GM23248 (cell line): ENCODE data around the gene SLC25A52. TPM values are rescaled to one million over a fixed set of nuclear protein-coding genes. Genes with fewer than 3 reads are reported as not detected.

ENCODE experiments used
- DNase-seq: peaks from one replicate; pipeline ENCODE4 v3.0.0-alpha.2; 2015
- H2AFZ ChIP-seq: fragments of 200-600 bp; sonication (generic); 2 replicates; pipeline ENCODE4 v1.6.1; 2016; ENCODE audit warnings: antibody characterized with exemption
- H3F3A ChIP-seq: fragments of 200-600 bp; sonication (generic); 2 replicates; pipeline ENCODE4 v1.6.1; 2016; ENCODE audit warnings: mild to moderate bottlenecking, antibody characterized with exemption, mixed run types; ENCODE audit not compliant: insufficient read depth
- H3K27ac ChIP-seq: fragments of 200-600 bp; sonication (generic); 2 replicates; pipeline ENCODE4 v1.5.1; 2016; ENCODE audit warnings: mild to moderate bottlenecking
- H3K27me3 ChIP-seq: fragments of 200-600 bp; sonication (generic); replicated peaks from 2 replicates; pipeline ENCODE4 v1.6.1; 2016; ENCODE audit warnings: mild to moderate bottlenecking; ENCODE audit not compliant: insufficient read depth
- H3K36me3 ChIP-seq: fragments of 200-600 bp; sonication (generic); 2 replicates; pipeline ENCODE4 v1.6.1; 2016; ENCODE audit warnings: low read depth, mild to moderate bottlenecking
- H3K4me1 ChIP-seq: fragments of 200-600 bp; sonication (generic); 2 replicates; pipeline ENCODE4 v1.6.1; 2016; ENCODE audit warnings: mild to moderate bottlenecking; ENCODE audit not compliant: insufficient read depth
- H3K4me2 ChIP-seq: fragments of 200-600 bp; sonication (generic); one replicate; pipeline ENCODE4 v1.6.1; 2016; ENCODE audit warnings: mild to moderate bottlenecking; ENCODE audit not compliant: unreplicated experiment
- H3K4me3 ChIP-seq: fragments of 200-600 bp; sonication (generic); 2 replicates; pipeline ENCODE4 v1.5.1; 2016; ENCODE audit warnings: mild to moderate bottlenecking
- H3K79me2 ChIP-seq: fragments of 200-600 bp; sonication (generic); 2 replicates; pipeline ENCODE4 v1.6.1; 2016; ENCODE audit warnings: mild to moderate bottlenecking; ENCODE audit not compliant: insufficient read depth
- H3K9ac ChIP-seq: fragments of 200-600 bp; sonication (generic); 2 replicates; pipeline ENCODE4 v1.6.1; 2016; ENCODE audit warnings: mild to moderate bottlenecking
- H3K9me2 ChIP-seq: fragments of 200-600 bp; sonication (generic); 2 replicates; pipeline ENCODE4 v1.6.1; 2016; ENCODE audit warnings: mixed run types, mild to moderate bottlenecking, moderate library complexity; ENCODE audit not compliant: insufficient read depth
- H3K9me3 ChIP-seq: fragments of 200-600 bp; sonication (generic); one replicate; pipeline ENCODE4 v1.6.1; 2017; ENCODE audit warnings: low read depth
- H4K20me1 ChIP-seq: fragments of 200-600 bp; sonication (generic); 2 replicates; pipeline ENCODE4 v1.6.0; 2016; ENCODE audit not compliant: insufficient read depth
- EZH2 ChIP-seq: fragments of 200-600 bp; sonication (generic); IDR thresholded peaks from 2 replicates; pipeline ENCODE4 v1.6.1; 2018; ENCODE audit warnings: antibody characterized with exemption, mild to moderate bottlenecking; ENCODE audit not compliant: insufficient read depth, poor library complexity, severe bottlenecking
- EZH2phosphoT487 ChIP-seq: fragments of 200-600 bp; sonication (generic); IDR thresholded peaks from 2 replicates; pipeline ENCODE4 v1.6.1; 2018; ENCODE audit warnings: antibody characterized with exemption, moderate library complexity, mild to moderate bottlenecking, low read depth; ENCODE audit not compliant: insufficient read depth
- WGBS, 2 experiments: methylation state at CpG; one replicate each; pipeline ENCODE4 v1.1.6; 2015 to 2017; ENCODE audit warnings: low lambda C conversion rate in 2 of 2, low coverage in 1 of 2; ENCODE audit errors: missing lambda C conversion rate in 2 of 2; 5-methylcytosine and 5-hydroxymethylcytosine counted together
- in situ Hi-C: fragments of 300-500 bp; cut with MboI; formaldehyde crosslinking; loops from 2 replicates; pipeline ENCODE4 v1.15.0; 2020
- polyA plus RNA-seq: library from polyadenylated mRNA; unstranded; fragments of >200 nt; fragmentation: Nextera tagmentation; extraction: Ambion mirVana; gene quantifications from 2 replicates; pipeline ENCODE4 v1.2.1, GENCODE V29; 2016
- total RNA-seq: library from RNA; depleted of rRNA; stranded (reverse); fragments of >200 nt; shearing (Covaris generic); gene quantifications from 2 replicates; pipeline ENCODE4 v1.2.3, GENCODE V29; 2014

The SLC25A52 gene
- total and polyA plus RNA-seq, 2 experiments from 2014 or later = not detected

- Histone ChIP-seq H3K27ac (no peak overlapping the region), H3K79me2 (no peaks in the 10 kb centered on the region), H3K4me2 (no peak overlapping the region), H3K36me3 (no peaks in the 10 kb centered on the region), H3K4me1 (no peaks in the 10 kb centered on the region), H3K4me3 (no peak overlapping the region), H3K9me2 (no peaks in the 10 kb centered on the region), H3K9ac (no peak overlapping the region), H3K27me3 (0 out of 2 replicates have a peak, but pooled peaks cover 5% of the 10 kb centered on the region), H4K20me1 (no peaks in the 10 kb centered on the region), H3K9me3 (no peaks in the 10 kb centered on the region), H3F3A (no peaks in the 10 kb centered on the region), H2AFZ (no peak overlapping the region)
- no peak for TF ChIP-seq EZH2phosphoT487
- DNase-seq = no peak
- WGBS, 2 experiments = 2 to 8% methylated on average over 2 of the region's 2 CpGs
- in situ Hi-C loops = no loop called here
Observed at GRCh38 chr18:31795747-31796146, 35.1 kb upstream of the SLC25A52 start.

- Histone ChIP-seq H3F3A (no peaks in the 10 kb centered on the region), H3K27ac (no peak overlapping the region), H3K4me1 (no peaks in the 10 kb centered on the region), H3K27me3 (peaks cover 5% of the 10 kb centered on the region; the same call in 1 of the 2 replicates), H2AFZ (no peak overlapping the region), H4K20me1 (no peaks in the 10 kb centered on the region), H3K4me2 (no peak overlapping the region), H3K9ac (no peak overlapping the region), H3K79me2 (no peaks in the 10 kb centered on the region), H3K4me3 (no peak overlapping the region), H3K9me3 (no peaks in the 10 kb centered on the region), H3K9me2 (no peaks in the 10 kb centered on the region), H3K36me3 (no peaks in the 10 kb centered on the region)
- in situ Hi-C loops = no loop called here
- TF ChIP-seq EZH2 (no peak), EZH2phosphoT487 (no peak)
- no peak for DNase-seq
Observed at GRCh38 chr18:31793531-31793930, 32.9 kb upstream of the SLC25A52 start.

- 56 to 61% methylated on average over 2 of the region's 2 CpGs for WGBS, 2 experiments
- no peaks in the 10 kb centered on the region for H3F3A ChIP-seq
- in situ Hi-C loops = no loop called here
Observed at GRCh38 chr18:31792580-31792911, 31.9 kb upstream of the SLC25A52 start.

GRCh38 chr18:31791817-31792579, 31.3 kb upstream of the SLC25A52 start:
- no peaks in the 10 kb centered on the region for H3F3A ChIP-seq
- WGBS, 2 experiments = 47 to 49% methylated on average over 6 of the region's 6 CpGs
- H3K27me3 ChIP-seq = peaks cover 5% of the 10 kb centered on the region; the same call in 1 of the 2 replicates
- no peak overlapping the region for H3K27ac ChIP-seq
- no peaks in the 10 kb centered on the region for H3K4me1 ChIP-seq
- H3K36me3 ChIP-seq = no peaks in the 10 kb centered on the region
- H3K4me3 ChIP-seq = no peak overlapping the region
- TF ChIP-seq EZH2 = no peak
- TF ChIP-seq EZH2phosphoT487 = no peak
- no peak for DNase-seq
- no peaks in the 10 kb centered on the region for H3K79me2 ChIP-seq
- no peaks in the 10 kb centered on the region for H3K9me3 ChIP-seq
- no peak overlapping the region for H3K9ac ChIP-seq
- in situ Hi-C loops = no loop called here
- H3K9me2 ChIP-seq = no peaks in the 10 kb centered on the region
- no peaks in the 10 kb centered on the region for H4K20me1 ChIP-seq
- no peak overlapping the region for H3K4me2 ChIP-seq
- H2AFZ ChIP-seq = no peak overlapping the region

More at GRCh38 chr18:31792580-31792911, 31.9 kb upstream of the SLC25A52 start:
- Histone ChIP-seq H3K9me2 (no peaks in the 10 kb centered on the region), H3K27ac (no peak overlapping the region), H3K4me3 (no peak overlapping the region), H3K9ac (no peak overlapping the region), H3K27me3 (peaks cover 5% of the 10 kb centered on the region; the same call in 1 of the 2 replicates), H4K20me1 (no peaks in the 10 kb centered on the region), H2AFZ (no peak overlapping the region), H3K79me2 (no peaks in the 10 kb centered on the region), H3K4me2 (no peak overlapping the region), H3K4me1 (no peaks in the 10 kb centered on the region), H3K9me3 (no peaks in the 10 kb centered on the region), H3K36me3 (no peaks in the 10 kb centered on the region)
- DNase-seq = no peak
- no peak for TF ChIP-seq EZH2
- TF ChIP-seq EZH2phosphoT487 = no peak

GRCh38 chr18:31789409-31789808, 28.7 kb upstream of the SLC25A52 start:
- Histone ChIP-seq H3K36me3 (no peaks in the 10 kb centered on the region), H2AFZ (no peak overlapping the region), H3K4me1 (no peaks in the 10 kb centered on the region), H3K4me3 (no peak overlapping the region), H3K4me2 (no peak overlapping the region), H3K79me2 (no peaks in the 10 kb centered on the region), H3K9me2 (no peaks in the 10 kb centered on the region), H3K27me3 (no peaks in the 10 kb centered on the region; the same call in 1 of the 2 replicates), H3K27ac (no peak overlapping the region), H3K9me3 (no peaks in the 10 kb centered on the region), H3K9ac (no peak overlapping the region), H4K20me1 (no peaks in the 10 kb centered on the region), H3F3A (no peaks in the 10 kb centered on the region)
- TF ChIP-seq EZH2phosphoT487 (no peak), EZH2 (no peak)
- DNase-seq = no peak
- in situ Hi-C loops = no loop called here
- 58 to 59% methylated on average over 10 of the region's 10 CpGs for WGBS, 2 experiments
